Measurements from ENCODE around the gene F2. TPM values are rescaled to one million over a fixed set of nuclear protein-coding genes. Genes with fewer than 3 reads are reported as not detected.

F2 gene
- total and polyA plus RNA-seq, 2 donors (not counting 1 experiment from before 2014, with no cell fraction given) = not detected

DNA sequence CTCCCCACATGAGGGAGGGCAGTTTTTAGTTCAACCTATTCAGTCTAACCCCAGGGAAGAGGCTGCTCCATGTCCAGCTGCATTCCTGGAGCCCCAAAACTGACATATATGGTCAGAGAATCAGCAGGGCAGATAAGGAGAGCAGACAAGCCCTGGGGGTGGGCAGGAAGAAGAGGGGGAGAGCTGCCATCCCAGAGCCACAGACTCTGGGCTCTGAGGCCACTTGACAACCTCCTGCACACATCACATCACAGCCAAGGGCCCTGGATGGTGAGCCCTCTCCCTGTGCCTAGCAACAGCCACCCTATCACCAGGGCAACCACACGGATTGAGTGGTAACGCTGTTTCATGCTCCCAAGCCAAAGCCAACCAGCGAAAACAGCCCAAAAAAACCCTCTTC is 21.7 kb upstream of the F2 start:
- Histone ChIP-seq H2AFZ (ENCODE audit: low read length) (no peak overlapping the region), H3K27me3 (ENCODE audit: control insufficient read depth, insufficient read depth, low read length) (no peaks in the 10 kb centered on the region), H4K20me1 (ENCODE audit: control insufficient read depth, extremely low read depth, insufficient read depth, low read length) (no peaks in the 10 kb centered on the region), H3K79me2 (ENCODE audit: control insufficient read depth, insufficient read depth, low read length) (peaks cover 42% of the 10 kb centered on the region), H3K9me3 (ENCODE audit: control insufficient read depth, insufficient read depth, low read depth, low read length) (no peaks in the 10 kb centered on the region), H3K36me3 (ENCODE audit: control insufficient read depth, insufficient read depth, low read length) (peaks cover 22% of the 10 kb centered on the region), H3K27ac (ENCODE audit: insufficient read depth, low read length) (peak overlapping the region; percentile 57), H3K4me1 (ENCODE audit: control insufficient read depth, extremely low read depth, insufficient read depth, low read length) (peaks cover 12% of the 10 kb centered on the region), H3K4me2 (ENCODE audit: extremely low read depth, insufficient read depth, low read length) (peak overlapping the region; percentile 13), H3K4me3 (replicated peaks in 1 of 4; ENCODE audit: control extremely low read depth in 1 of 4, insufficient read depth in 1 of 4, low read depth in 3 of 4, low read length in 4 of 4) (peak overlapping the region in 1 of 4 experiments; percentile 24), H3K9ac (ENCODE audit: insufficient read depth, low read length) (no peak overlapping the region)
- peak in 1 of 2 donors; percentile 52 for DNase-seq (ENCODE audit: low read depth in 2 of 2)
- TF ChIP-seq, protein P1, sequence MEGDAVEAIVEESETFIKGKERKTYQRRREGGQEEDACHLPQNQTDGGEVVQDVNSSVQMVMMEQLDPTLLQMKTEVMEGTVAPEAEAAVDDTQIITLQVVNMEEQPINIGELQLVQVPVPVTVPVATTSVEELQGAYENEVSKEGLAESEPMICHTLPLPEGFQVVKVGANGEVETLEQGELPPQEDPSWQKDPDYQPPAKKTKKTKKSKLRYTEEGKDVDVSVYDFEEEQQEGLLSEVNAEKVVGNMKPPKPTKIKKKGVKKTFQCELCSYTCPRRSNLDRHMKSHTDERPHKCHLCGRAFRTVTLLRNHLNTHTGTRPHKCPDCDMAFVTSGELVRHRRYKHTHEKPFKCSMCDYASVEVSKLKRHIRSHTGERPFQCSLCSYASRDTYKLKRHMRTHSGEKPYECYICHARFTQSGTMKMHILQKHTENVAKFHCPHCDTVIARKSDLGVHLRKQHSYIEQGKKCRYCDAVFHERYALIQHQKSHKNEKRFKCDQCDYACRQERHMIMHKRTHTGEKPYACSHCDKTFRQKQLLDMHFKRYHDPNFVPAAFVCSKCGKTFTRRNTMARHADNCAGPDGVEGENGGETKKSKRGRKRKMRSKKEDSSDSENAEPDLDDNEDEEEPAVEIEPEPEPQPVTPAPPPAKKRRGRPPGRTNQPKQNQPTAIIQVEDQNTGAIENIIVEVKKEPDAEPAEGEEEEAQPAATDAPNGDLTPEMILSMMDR (conservative IDR thresholded peaks at IDR 0.05 in 1 of 2, IDR thresholded peaks at IDR 0.05 in 1 of 2; ENCODE audit: low read depth in 1 of 2, low read length in 2 of 2) = no peak
- TF ChIP-seq EZH2 (IDR thresholded peaks at IDR 0.05; ENCODE audit: low read length, missing control alignments) = no peak

DNA sequence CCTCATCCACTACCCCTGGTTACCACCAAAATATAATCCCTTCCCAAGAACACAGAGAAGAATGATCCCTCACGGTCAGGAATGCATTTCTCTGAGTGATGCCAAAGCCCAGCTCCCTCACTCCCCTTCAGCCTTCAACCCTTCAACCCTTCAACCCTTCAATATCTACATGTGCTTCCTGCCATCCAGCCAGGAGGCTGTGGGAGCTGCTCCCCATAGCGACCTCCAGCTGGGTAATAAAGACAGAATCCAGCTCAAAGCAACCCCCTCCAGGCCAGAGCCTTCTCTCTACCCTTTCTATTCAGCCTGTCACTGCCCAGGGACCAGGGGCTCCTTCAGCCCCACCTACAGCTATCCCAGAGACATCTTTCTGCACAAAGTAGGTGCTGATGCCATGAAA is 21.3 kb upstream of the F2 start:
- Histone ChIP-seq H3K27me3 (ENCODE audit: control insufficient read depth, insufficient read depth, low read length) (no peaks in the 10 kb centered on the region), H3K27ac (ENCODE audit: insufficient read depth, low read length) (peak overlapping the region; percentile 57), H4K20me1 (ENCODE audit: control insufficient read depth, extremely low read depth, insufficient read depth, low read length) (no peaks in the 10 kb centered on the region), H3K4me3 (replicated peaks in 1 of 4; ENCODE audit: control extremely low read depth in 1 of 4, insufficient read depth in 1 of 4, low read depth in 3 of 4, low read length in 4 of 4) (peak overlapping the region in 1 of 4 experiments; percentile 24), H3K79me2 (ENCODE audit: control insufficient read depth, insufficient read depth, low read length) (peaks cover 46% of the 10 kb centered on the region), H2AFZ (ENCODE audit: low read length) (no peak overlapping the region), H3K4me2 (ENCODE audit: extremely low read depth, insufficient read depth, low read length) (peak overlapping the region; percentile 40), H3K36me3 (ENCODE audit: control insufficient read depth, insufficient read depth, low read length) (peaks cover 24% of the 10 kb centered on the region), H3K4me1 (ENCODE audit: control insufficient read depth, extremely low read depth, insufficient read depth, low read length) (peaks cover 12% of the 10 kb centered on the region), H3K9ac (ENCODE audit: insufficient read depth, low read length) (peak overlapping the region; percentile 20), H3K9me3 (ENCODE audit: control insufficient read depth, insufficient read depth, low read depth, low read length) (no peaks in the 10 kb centered on the region)
- no peak for DNase-seq (ENCODE audit: low read depth in 2 of 2)
- no peak for TF ChIP-seq EZH2 (IDR thresholded peaks at IDR 0.05; ENCODE audit: low read length, missing control alignments)
- TF ChIP-seq, protein P1 (conservative IDR thresholded peaks at IDR 0.05 in 1 of 2, IDR thresholded peaks at IDR 0.05 in 1 of 2; ENCODE audit: low read depth in 1 of 2, low read length in 2 of 2) = no peak

DNA sequence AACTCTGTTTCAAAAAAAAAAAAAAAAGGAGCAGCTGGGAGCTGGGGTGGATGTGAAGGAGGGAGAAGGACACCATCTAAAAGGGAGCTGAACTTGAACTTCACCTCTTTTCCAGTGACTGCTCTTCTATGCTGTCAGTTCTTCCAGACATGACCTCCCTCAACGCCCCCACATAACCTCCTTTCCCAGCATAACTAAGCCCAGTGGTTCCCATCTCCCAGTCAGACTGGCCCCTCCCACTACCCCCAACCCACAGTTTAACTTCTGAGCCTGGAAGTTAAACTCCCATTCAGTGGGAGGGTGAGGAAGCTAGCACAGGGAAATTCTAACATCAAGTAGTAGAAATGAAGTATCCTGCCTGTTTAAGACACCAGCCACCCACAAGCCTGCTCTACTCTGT is 20.4 kb upstream of the F2 start:
- DNase-seq (ENCODE audit: low read depth in 2 of 2) = no peak
- no peak overlapping the region for H2AFZ ChIP-seq (ENCODE audit: low read length)
- peak overlapping the region in 1 of 4 experiments; percentile 100 for H3K4me3 ChIP-seq (replicated peaks in 1 of 4; ENCODE audit: control extremely low read depth in 1 of 4, insufficient read depth in 1 of 4, low read depth in 3 of 4, low read length in 4 of 4)
- H3K27ac ChIP-seq (ENCODE audit: insufficient read depth, low read length) = no peak overlapping the region
- H3K4me2 ChIP-seq (ENCODE audit: extremely low read depth, insufficient read depth, low read length) = peak overlapping the region; percentile 25
- H3K36me3 ChIP-seq (ENCODE audit: control insufficient read depth, insufficient read depth, low read length) = peaks cover 29% of the 10 kb centered on the region
- peaks cover 50% of the 10 kb centered on the region for H3K79me2 ChIP-seq (ENCODE audit: control insufficient read depth, insufficient read depth, low read length)
- H3K4me1 ChIP-seq (ENCODE audit: control insufficient read depth, extremely low read depth, insufficient read depth, low read length) = peaks cover 12% of the 10 kb centered on the region
- H4K20me1 ChIP-seq (ENCODE audit: control insufficient read depth, extremely low read depth, insufficient read depth, low read length) = no peaks in the 10 kb centered on the region
- H3K9me3 ChIP-seq (ENCODE audit: control insufficient read depth, insufficient read depth, low read depth, low read length) = no peaks in the 10 kb centered on the region
- TF ChIP-seq EZH2 (IDR thresholded peaks at IDR 0.05; ENCODE audit: low read length, missing control alignments) = no peak
- no peak overlapping the region for H3K9ac ChIP-seq (ENCODE audit: insufficient read depth, low read length)
- no peaks in the 10 kb centered on the region for H3K27me3 ChIP-seq (ENCODE audit: control insufficient read depth, insufficient read depth, low read length)

Data from fibroblast of lung (primary cell).